ENCODE measurements around the gene ZNF358.
A peak's percentile ranks its signal among the peaks of the same experiment; 100 is the strongest.

The ZNF358 gene

DNA sequence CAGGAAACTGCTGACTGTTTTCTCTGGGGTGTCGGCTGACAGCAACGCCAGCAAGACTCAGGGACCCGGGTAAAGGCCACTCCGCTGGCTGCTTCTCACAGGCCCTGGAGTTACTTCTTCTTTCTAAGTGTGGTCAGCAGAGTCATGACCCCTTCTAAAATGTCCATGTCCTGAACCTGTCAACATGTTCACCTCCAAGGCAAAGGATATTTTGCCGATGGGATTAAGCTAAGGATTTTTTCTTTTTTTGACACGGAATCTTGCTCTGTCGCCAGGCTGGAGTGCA lies 35.0 kb upstream of the ZNF358 start:
- no peaks in the 10 kb centered on the region for H3K9me3 Mint-ChIP-seq
- H3K36me3 Mint-ChIP-seq = no peaks in the 10 kb centered on the region
- H3K27ac Mint-ChIP-seq = no peak overlapping the region
- H3K27me3 Mint-ChIP-seq = no peaks in the 10 kb centered on the region
- peaks cover 8% of the 10 kb centered on the region for H3K4me1 Mint-ChIP-seq
- no peak overlapping the region for H3K4me3 Mint-ChIP-seq

- H3K9me3 Mint-ChIP-seq = no peaks in the 10 kb centered on the region
- H3K36me3 Mint-ChIP-seq = no peaks in the 10 kb centered on the region
- no peak overlapping the region for H3K4me3 Mint-ChIP-seq
Measured at GRCh38 chr19:7482584-7483439, 33.1 kb upstream of the ZNF358 start.

GRCh38 chr19:7483720-7484201 lies 32.1 kb upstream of the ZNF358 start:
- H3K27me3 Mint-ChIP-seq = no peaks in the 10 kb centered on the region
- H3K27ac Mint-ChIP-seq = no peak overlapping the region
- H3K9me3 Mint-ChIP-seq = no peaks in the 10 kb centered on the region
- no peak overlapping the region for H3K4me3 Mint-ChIP-seq
- H3K36me3 Mint-ChIP-seq = no peaks in the 10 kb centered on the region
- H3K4me1 Mint-ChIP-seq = peaks cover 8% of the 10 kb centered on the region

More at GRCh38 chr19:7482584-7483439, 33.1 kb upstream of the ZNF358 start:
- Mint-ChIP-seq H3K27me3 (no peaks in the 10 kb centered on the region), H3K4me1 (peaks cover 8% of the 10 kb centered on the region), H3K27ac (peak overlapping the region; percentile 18)

- Mint-ChIP-seq H3K27ac (no peak overlapping the region), H3K36me3 (no peaks in the 10 kb centered on the region), H3K9me3 (no peaks in the 10 kb centered on the region), H3K27me3 (no peaks in the 10 kb centered on the region), H3K4me3 (no peak overlapping the region), H3K4me1 (peaks cover 15% of the 10 kb centered on the region)
Measured at GRCh38 chr19:7486923-7487322, 29.0 kb upstream of the ZNF358 start.

DNA sequence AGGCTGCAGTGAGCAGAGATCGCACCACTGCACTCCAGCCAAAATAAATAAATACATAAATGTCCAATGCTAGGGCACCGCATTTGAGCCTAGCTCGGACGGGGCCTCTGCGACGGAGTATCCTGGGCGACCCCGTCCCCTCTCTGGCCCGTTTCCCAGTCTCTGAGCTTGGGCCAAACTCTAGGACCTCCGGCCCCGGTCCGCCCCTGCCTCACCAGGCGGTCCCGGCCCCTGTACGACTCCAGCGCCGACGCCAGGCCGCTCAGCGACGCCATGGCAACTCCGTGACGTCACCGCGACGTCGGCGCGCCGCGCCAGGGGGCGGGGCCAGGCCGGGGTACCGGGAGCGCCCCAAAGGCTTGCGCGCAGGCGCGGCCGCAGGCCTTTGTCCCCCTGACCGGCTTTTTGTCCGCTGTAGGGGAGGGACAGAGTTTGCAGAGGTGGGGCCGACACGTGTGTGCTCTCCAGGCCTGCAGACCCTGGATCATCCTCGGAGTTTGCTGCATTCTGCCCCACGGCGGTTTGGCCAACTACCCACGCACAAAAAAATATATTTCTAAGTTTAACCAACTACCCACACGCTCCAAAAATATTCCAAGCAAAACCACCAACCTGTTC lies 27.1 kb upstream of the ZNF358 start, which contains the start of gene PEX11G:
PEX11G (minus strand) TSS at position 300 of the 618 bp plus-strand sequence; CDS start at position 275, 25 bp downstream.
- Mint-ChIP-seq H3K4me3 (peak within 1 kb of the TSS; percentile 94), H3K9me3 (no peaks in the 10 kb centered on the region), H3K4me1 (peaks cover 11% of the 10 kb centered on the region), H3K27me3 (no peaks in the 10 kb centered on the region), H3K36me3 (no peaks in the 10 kb centered on the region), H3K27ac (peak within 1 kb of the TSS; percentile 83)

DNA sequence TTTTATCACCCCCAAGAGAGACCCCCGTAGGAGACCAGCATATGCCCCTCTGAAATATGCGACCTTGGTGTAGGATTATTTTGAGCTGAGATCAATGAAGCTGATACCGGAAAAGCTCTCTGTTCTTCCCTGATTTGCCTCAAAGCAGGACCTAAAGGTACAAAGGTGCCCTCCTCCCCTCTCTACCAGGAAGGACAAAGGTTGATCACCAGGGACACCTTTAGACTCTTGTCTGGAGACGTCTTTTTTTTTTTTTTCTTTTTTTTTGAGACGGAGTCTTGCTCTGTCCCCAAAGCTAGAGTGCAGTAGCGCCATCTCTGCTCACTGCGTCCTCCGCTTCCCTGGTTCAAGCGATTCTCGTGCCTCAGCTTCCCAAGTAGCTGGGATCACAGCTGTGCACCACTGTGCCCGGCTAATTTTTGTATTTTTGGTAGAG lies 26.3 kb upstream of the ZNF358 start:
- Mint-ChIP-seq H3K27ac (no peak overlapping the region), H3K27me3 (no peaks in the 10 kb centered on the region), H3K9me3 (no peaks in the 10 kb centered on the region), H3K4me3 (peak overlapping the region; percentile 94), H3K4me1 (peaks cover 11% of the 10 kb centered on the region), H3K36me3 (no peaks in the 10 kb centered on the region)

DNA sequence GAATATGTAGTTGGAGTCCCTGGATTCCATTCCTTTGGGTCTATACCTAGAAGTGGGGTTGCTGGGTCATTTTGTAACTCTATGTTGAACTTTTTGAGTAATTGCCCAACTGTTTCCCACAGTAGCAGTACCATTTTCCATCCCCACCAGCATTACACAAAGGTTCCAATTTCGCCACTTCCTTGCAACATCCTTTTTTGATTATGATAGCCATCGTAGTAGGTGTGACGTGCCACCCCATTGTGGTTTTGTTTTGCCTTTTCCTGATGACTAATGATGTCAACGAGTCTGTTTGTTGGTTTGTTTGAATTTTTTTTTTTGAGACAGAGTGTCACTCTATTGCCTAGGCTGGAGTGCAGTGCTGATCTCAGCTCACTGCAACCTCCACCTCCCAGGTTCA lies 23.8 kb upstream of the ZNF358 start:
- H3K36me3 Mint-ChIP-seq = no peaks in the 10 kb centered on the region
- no peaks in the 10 kb centered on the region for H3K9me3 Mint-ChIP-seq
- H3K27me3 Mint-ChIP-seq = no peaks in the 10 kb centered on the region
- no peak overlapping the region for H3K27ac Mint-ChIP-seq
- H3K4me3 Mint-ChIP-seq = no peak overlapping the region
- peaks cover 11% of the 10 kb centered on the region for H3K4me1 Mint-ChIP-seq

DNA sequence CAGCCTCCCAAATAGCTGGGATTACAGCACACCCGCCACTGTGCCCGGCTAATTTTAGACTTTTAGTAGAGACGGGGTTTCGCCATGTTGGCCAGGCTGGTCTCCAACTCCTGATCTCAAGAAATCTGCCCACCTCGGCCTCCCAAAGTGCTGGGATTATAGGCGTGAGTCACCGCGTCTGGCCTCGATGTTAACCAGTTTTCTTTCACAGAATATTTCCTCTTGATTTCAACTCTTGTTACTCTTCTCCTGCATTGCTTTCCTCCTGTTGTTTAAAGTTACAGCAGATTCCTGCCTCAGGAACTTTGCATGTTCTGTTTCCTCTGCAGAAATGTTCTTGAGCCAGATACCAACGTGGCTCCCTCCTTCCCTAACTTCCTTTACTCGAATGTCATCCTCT lies 23.3 kb upstream of the ZNF358 start:
- Mint-ChIP-seq H3K9me3 (no peaks in the 10 kb centered on the region), H3K4me3 (peak overlapping the region; percentile 1), H3K27me3 (no peaks in the 10 kb centered on the region), H3K27ac (no peak overlapping the region), H3K4me1 (peaks cover 11% of the 10 kb centered on the region), H3K36me3 (no peaks in the 10 kb centered on the region)

DNA sequence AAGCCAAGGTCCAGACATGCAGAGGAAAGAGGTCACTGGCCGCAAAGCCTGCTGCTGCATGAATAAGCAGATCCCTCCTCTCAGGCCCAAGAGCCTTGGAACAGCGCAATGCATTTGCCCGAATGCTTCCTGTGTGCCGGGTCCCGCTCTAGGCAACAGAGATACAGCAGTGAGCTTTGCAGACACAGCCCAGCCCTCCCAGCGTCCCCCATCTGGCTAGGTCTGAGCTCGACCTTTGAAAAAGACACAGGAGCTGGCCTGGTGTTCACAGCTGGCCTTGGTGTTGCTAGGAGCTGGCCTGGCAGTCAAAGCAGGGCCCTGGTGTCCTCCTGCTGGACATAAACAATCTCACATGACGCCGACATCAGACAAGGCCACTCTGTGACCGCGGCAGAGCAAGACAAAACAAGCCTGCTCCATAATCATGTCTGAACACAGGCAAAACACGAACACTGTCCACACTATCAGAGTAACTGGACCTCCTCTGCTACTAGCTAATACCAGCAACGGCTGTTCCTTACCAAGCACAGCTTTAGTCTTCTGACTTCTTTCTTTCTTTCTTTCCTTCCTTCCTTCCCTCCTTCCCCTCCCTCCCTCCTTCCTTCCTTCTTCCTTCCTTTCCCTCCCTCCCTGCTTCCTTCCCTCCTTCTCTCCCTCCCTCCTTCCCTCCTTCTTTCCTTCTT lies 21.3 kb upstream of the ZNF358 start:
- Mint-ChIP-seq H3K36me3 (no peaks in the 10 kb centered on the region), H3K4me1 (peaks cover 6% of the 10 kb centered on the region), H3K4me3 (no peak overlapping the region), H3K27ac (no peak overlapping the region), H3K9me3 (no peaks in the 10 kb centered on the region), H3K27me3 (peaks cover 6% of the 10 kb centered on the region)

DNA sequence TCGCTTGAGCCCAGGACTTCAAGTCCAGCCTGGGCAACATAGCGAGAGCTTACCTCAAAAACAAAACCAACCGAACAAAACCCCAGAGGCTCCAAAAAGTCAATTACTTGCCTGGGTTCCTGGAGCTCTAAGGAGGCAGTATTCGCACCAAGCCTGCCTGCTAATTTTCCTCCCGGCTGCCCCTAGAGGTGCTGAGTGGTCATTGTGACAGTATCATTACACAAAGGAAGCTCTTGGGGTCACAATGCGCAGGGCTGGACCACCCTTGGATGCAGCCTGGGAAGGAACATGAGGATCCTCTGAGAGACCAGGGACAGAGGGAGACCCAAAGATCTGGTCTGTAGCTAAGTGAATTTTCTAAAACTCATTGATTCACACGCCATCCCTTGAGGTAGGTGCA lies 18.6 kb upstream of the ZNF358 start:
- Mint-ChIP-seq H3K4me3 (no peak overlapping the region), H3K27ac (no peak overlapping the region), H3K9me3 (no peaks in the 10 kb centered on the region), H3K36me3 (peaks cover 2% of the 10 kb centered on the region), H3K27me3 (peaks cover 11% of the 10 kb centered on the region), H3K4me1 (peaks cover under 1% of the 10 kb centered on the region)

GRCh38 chr19:7500811-7501450 lies 15.0 kb upstream of the ZNF358 start:
- Mint-ChIP-seq H3K27me3 (peaks cover 19% of the 10 kb centered on the region), H3K9me3 (no peaks in the 10 kb centered on the region), H3K4me3 (peak overlapping the region; percentile 67), H3K36me3 (peaks cover 2% of the 10 kb centered on the region), H3K27ac (no peak overlapping the region), H3K4me1 (peaks cover 7% of the 10 kb centered on the region)

DNA sequence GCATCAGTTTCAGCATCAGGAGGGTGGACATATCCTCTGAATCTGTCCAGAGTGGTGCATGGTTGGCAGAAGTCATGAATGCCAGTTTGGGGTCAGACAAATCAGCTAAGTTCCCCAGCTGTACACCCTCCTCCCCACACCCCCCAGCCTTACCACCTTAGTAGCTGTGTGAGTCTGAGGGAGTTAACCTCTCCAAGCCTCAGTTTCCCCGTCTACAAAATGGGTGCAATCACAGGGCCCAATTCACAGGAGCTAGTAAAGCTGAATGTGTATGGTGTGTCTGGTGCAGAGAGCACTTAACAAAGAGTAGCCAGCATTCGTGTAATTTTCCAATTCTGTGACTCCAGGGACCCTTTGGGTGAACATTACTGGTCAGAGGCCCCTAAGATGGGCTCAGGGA lies 13.4 kb upstream of the ZNF358 start:
- peaks cover 2% of the 10 kb centered on the region for H3K36me3 Mint-ChIP-seq
- H3K4me3 Mint-ChIP-seq = no peak overlapping the region
- peaks cover 23% of the 10 kb centered on the region for H3K27me3 Mint-ChIP-seq
- peaks cover 7% of the 10 kb centered on the region for H3K4me1 Mint-ChIP-seq
- H3K27ac Mint-ChIP-seq = no peak overlapping the region
- no peaks in the 10 kb centered on the region for H3K9me3 Mint-ChIP-seq

DNA sequence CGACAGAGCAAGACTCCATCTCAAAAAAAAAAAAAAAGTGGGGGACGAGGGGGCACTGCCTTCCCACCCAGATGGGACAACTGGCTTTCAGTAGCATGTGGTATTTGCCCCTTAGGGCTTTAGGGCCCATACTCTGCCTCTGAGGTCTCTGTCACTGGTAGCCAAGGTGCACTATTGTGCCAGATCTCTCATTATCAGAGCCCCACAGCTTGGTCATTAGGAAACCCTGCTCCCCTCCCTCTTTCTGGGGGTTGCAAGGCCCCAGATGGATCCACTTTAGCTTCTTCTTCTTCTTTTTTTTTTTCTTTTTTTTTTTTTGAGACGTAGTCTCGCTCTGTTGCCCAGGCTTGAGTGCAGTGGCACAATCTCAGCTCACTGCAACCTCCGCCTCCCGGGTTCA lies 11.2 kb upstream of the ZNF358 start:
- H3K9me3 Mint-ChIP-seq = no peaks in the 10 kb centered on the region
- H3K27ac Mint-ChIP-seq = no peak overlapping the region
- peaks cover 16% of the 10 kb centered on the region for H3K27me3 Mint-ChIP-seq
- H3K4me3 Mint-ChIP-seq = no peak overlapping the region
- peaks cover 2% of the 10 kb centered on the region for H3K36me3 Mint-ChIP-seq
- H3K4me1 Mint-ChIP-seq = peaks cover 7% of the 10 kb centered on the region

DNA sequence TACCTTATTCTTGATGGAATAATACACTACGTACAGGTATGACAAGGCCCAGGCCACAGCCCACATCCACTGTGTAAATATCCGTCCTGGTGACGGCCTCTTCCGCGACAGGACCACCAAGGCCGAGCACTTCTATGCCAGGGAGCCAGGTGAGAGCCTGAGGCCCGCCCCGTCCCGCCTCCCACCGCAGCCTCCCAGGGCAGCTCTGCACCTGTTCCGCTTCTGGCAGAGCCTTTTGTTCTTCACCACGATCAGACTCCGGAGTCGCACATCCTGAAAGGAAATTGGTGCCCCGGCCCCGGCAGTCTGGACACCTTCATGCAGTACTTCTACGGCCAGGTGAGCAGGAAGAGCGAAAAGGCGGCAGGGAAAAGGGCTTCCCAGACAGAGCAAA lies 10.6 kb upstream of the ZNF358 start:
- H3K9me3 Mint-ChIP-seq = no peaks in the 10 kb centered on the region
- H3K36me3 Mint-ChIP-seq = peaks cover 2% of the 10 kb centered on the region
- H3K4me3 Mint-ChIP-seq = no peak overlapping the region
- H3K4me1 Mint-ChIP-seq = peaks cover 7% of the 10 kb centered on the region
- H3K27ac Mint-ChIP-seq = no peak overlapping the region
- peaks cover 16% of the 10 kb centered on the region for H3K27me3 Mint-ChIP-seq

DNA sequence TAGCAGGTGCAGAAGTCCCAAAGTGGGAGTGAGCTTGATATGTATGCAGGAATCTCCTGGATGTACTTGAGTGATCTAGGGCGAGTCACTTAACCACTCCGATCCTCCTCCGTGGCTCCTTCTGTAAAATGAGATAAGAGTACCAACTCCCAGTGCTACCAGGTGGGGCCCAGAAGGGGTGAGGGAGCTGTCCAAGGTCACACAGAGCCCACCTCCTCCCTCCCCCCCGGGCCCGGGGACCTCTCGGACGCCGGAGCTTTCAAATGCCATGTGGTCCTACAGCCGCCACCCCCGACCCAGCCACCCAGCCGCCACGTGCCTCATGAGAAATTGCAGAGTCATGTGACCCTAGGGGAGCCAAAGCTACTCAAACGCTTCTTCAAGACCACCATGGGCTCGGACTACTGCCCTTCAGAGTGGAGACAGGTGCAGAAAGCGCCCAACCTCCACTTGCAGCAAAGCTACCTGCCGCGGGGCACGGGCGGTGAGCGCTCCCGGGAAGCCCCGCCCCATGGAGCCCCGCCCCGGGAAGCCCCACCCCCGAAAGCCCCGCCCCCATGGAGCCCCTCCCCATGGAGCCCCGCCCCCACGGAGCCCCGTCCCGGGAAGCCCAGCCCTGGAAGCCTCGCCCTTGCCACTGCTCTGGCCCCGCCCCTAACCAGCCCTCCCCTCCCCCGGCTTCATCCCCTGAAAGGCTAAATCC lies 10.1 kb upstream of the ZNF358 start:
- no peaks in the 10 kb centered on the region for H3K9me3 Mint-ChIP-seq
- H3K27me3 Mint-ChIP-seq = peaks cover 16% of the 10 kb centered on the region
- H3K4me1 Mint-ChIP-seq = peaks cover 7% of the 10 kb centered on the region
- peaks cover 2% of the 10 kb centered on the region for H3K36me3 Mint-ChIP-seq
- H3K27ac Mint-ChIP-seq = peak overlapping the region; percentile 46
- no peak overlapping the region for H3K4me3 Mint-ChIP-seq

Measured in activated naive CD4-positive, alpha-beta T cell treated with anti-CD3 and anti-CD28 coated beads, Interleukin-2, amount 50 U/mL, for 24 hours (primary cell).